Endothelial cell of umbilical vein (primary cell): Measurements from ENCODE around the gene ST13. TPM values are rescaled to one million over a fixed set of nuclear protein-coding genes. Genes with fewer than 3 reads are reported as not detected.

Source experiments
- BruUV-seq: library from RNA; stranded (reverse); fragments of 400-500 nt; replicated peaks from 2 replicates; lab custom pipeline; 2021; lab: Mats Ljungman, UMichigan
- CTCF ChIA-PET: fragments of 300-600, 350-600 bp; sonication (Branson Sonifier 250); formaldehyde crosslinking; loops from one replicate; lab custom pipeline; 2021; ENCODE audit warnings: antibody characterized with exemption, inconsistent platforms; lab: Charles Lee
- POLR2A ChIA-PET: fragments of 300-600, 350-600 bp; sonication (Branson Sonifier 250); formaldehyde crosslinking; loops from one replicate; lab custom pipeline; 2021; ENCODE audit warnings: antibody characterized with exemption, inconsistent platforms; lab: Charles Lee
- DNase-seq: peaks from one replicate; pipeline ENCODE4 v3.0.0-alpha.2; 2011; ENCODE audit warnings: low read depth, low spot score
- FAIRE-seq: peaks from 2 replicates; lab custom pipeline; 2011; peaks lifted over from hg19 to GRCh38; lab: Jason Lieb, UNC
- H2AFZ ChIP-seq: 2 replicates; pipeline ENCODE4 v1.6.0; 2012; ENCODE audit warnings: low read depth, low read length, control low read depth, inconsistent platforms
- H3K27ac ChIP-seq: 2 replicates; pipeline ENCODE4 v1.5.1; 2011; ENCODE audit warnings: low read depth, mild to moderate bottlenecking, control low read depth, low read length, moderate library complexity; ENCODE audit not compliant: insufficient read depth
- H3K27me3 ChIP-seq, 2 experiments: 2 replicates each; pipeline versions ENCODE4 v1.6.0 to v1.6.1; 2011; ENCODE audit warnings: low read length in 2 of 2, mixed read lengths in 1 of 2; ENCODE audit not compliant: control insufficient read depth in 2 of 2, insufficient read depth in 2 of 2
- H3K36me3 ChIP-seq, 2 experiments: 2 replicates in 1 of 2; 3 replicates in 1 of 2; pipeline ENCODE4 v1.5.1; 2011; ENCODE audit warnings: low read length in 2 of 2, mild to moderate bottlenecking in 1 of 2, moderate library complexity in 1 of 2; ENCODE audit not compliant: control insufficient read depth in 2 of 2, insufficient read depth in 2 of 2; ENCODE audit errors: extremely low read depth in 1 of 2
- H3K4me1 ChIP-seq: 3 replicates; pipeline ENCODE4 v1.5.1; 2011; ENCODE audit warnings: mild to moderate bottlenecking, low read length; ENCODE audit not compliant: control insufficient read depth, insufficient read depth; ENCODE audit errors: extremely low read depth
- H3K4me2 ChIP-seq: 2 replicates; pipeline ENCODE4 v1.6.1; 2011; ENCODE audit warnings: low read length, control low read depth, mixed read lengths; ENCODE audit not compliant: insufficient read depth
- H3K4me3 ChIP-seq, 3 experiments: fragments of 200-600 bp in 1 of 3; sonication (generic), shearing (Covaris generic) in 1 of 3; replicated peaks in 1 of 3; 2 replicates each; pipeline ENCODE4 v1.5.1; 2011 to 2016; ENCODE audit warnings: control low read depth in 3 of 3, low read length in 3 of 3, mild to moderate bottlenecking in 2 of 3, inconsistent platforms in 1 of 3, low read depth in 1 of 3, moderate library complexity in 1 of 3; ENCODE audit not compliant: insufficient read depth in 1 of 3
- H3K79me2 ChIP-seq: 2 replicates; pipeline ENCODE4 v1.6.0; 2012; ENCODE audit warnings: low read length, inconsistent platforms; ENCODE audit not compliant: control insufficient read depth, insufficient read depth
- H3K9ac ChIP-seq: replicated peaks from 2 replicates; pipeline ENCODE3; 2011; ENCODE audit warnings: low read length, control low read depth; ENCODE audit not compliant: insufficient read depth; ENCODE audit errors: extremely low read depth
- H3K9me1 ChIP-seq: replicated peaks from 3 replicates; pipeline ENCODE4 v1.6.0; 2011; ENCODE audit warnings: mild to moderate bottlenecking, low read length; ENCODE audit not compliant: control insufficient read depth, insufficient read depth; ENCODE audit errors: extremely low read depth
- H3K9me3 ChIP-seq: replicated peaks from 2 replicates; pipeline ENCODE4 v1.5.1; 2012; ENCODE audit warnings: low read length, inconsistent platforms; ENCODE audit not compliant: control insufficient read depth, insufficient read depth
- H4K20me1 ChIP-seq: replicated peaks from 2 replicates; pipeline ENCODE3; 2011; ENCODE audit warnings: mild to moderate bottlenecking, low read length; ENCODE audit not compliant: control insufficient read depth, insufficient read depth; ENCODE audit errors: extremely low read depth
- EZH2 ChIP-seq: IDR thresholded peaks from 2 replicates; pipeline ENCODE4 v1.6.1; 2012; ENCODE audit warnings: borderline replicate concordance, low read depth, mild to moderate bottlenecking, moderate library complexity, low read length, inconsistent platforms; ENCODE audit not compliant: severe bottlenecking
- FOS ChIP-seq: IDR thresholded peaks from 2 replicates; pipeline ENCODE4 v1.6.1; 2011; ENCODE audit warnings: mild to moderate bottlenecking, low read length, moderate library complexity, borderline replicate concordance; ENCODE audit not compliant: insufficient read depth
- GATA2 ChIP-seq: IDR thresholded peaks from 2 replicates; pipeline ENCODE4 v1.7.0; 2011; ENCODE audit warnings: low read depth, mild to moderate bottlenecking, moderate library complexity, mixed read lengths, low read length; ENCODE audit not compliant: insufficient read length, insufficient read depth
- JUN ChIP-seq: IDR thresholded peaks from 2 replicates; pipeline ENCODE4 v1.6.1; 2011; ENCODE audit warnings: borderline replicate concordance, low read depth; ENCODE audit not compliant: insufficient read length, insufficient read depth
- MYC ChIP-seq: IDR thresholded peaks from one replicate; pipeline ENCODE4 v1.6.1; 2011; ENCODE audit warnings: mild to moderate bottlenecking, low read depth, low read length
- POLR2A ChIP-seq: IDR thresholded peaks from 2 replicates; pipeline ENCODE4 v1.6.1; 2012; ENCODE audit warnings: low read depth, mild to moderate bottlenecking, control low read depth, low read length
- POLR2AphosphoS5 ChIP-seq: IDR thresholded peaks from 2 replicates; pipeline ENCODE4 v1.6.1; 2012; ENCODE audit warnings: low read depth, mild to moderate bottlenecking, control low read depth, low read length, moderate library complexity; ENCODE audit not compliant: insufficient read depth
- dilution Hi-C: fragments of 300-500 bp; cut with MboI; formaldehyde crosslinking; loops from one replicate; pipeline ENCODE4 v1.15.0; 2019; ENCODE audit warnings: low sequenced_read_pairs; ENCODE audit not compliant: extremely low pct_ligation_motif_present
- intact Hi-C: fragments of 100-400 bp; cut with micrococcal nuclease; formaldehyde crosslinking; loops from one replicate; pipeline ENCODE4 v1.10.0; 2022
- polyA plus RNA-seq, 4 experiments: library from polyadenylated mRNA; depleted of rRNA in 3 of 4; stranded (reverse) in 3 of 4; unstranded in 1 of 4; fragments of >200 nt; gene quantifications; 2 replicates each; pipeline versions ENCODE4 v1.2.1 to v1.2.3, GENCODE V29; 2011 to 2012; ENCODE audit warnings: missing spikeins in 1 of 4
- total RNA-seq: library from RNA; stranded (reverse); gene quantifications from 2 replicates; pipeline ENCODE4 v1.2.3, GENCODE V29; 2021
- TF ChIP-seq, protein P1 (sequence below), 2 donors: IDR thresholded peaks; 1 replicate in 1 of 2; 2 replicates in 1 of 2; pipeline ENCODE4 v1.5.1; 2011; ENCODE audit warnings: low read length in 2 of 2, mild to moderate bottlenecking in 2 of 2, moderate library complexity in 2 of 2, control low read depth in 1 of 2, inconsistent platforms in 1 of 2, low read depth in 1 of 2; ENCODE audit not compliant: insufficient read depth in 1 of 2; ENCODE audit errors: extremely low read depth in 1 of 2
- TF ChIP-seq, protein P2 (sequence below): IDR thresholded peaks from 2 replicates; pipeline ENCODE4 v1.6.1; 2011; ENCODE audit not compliant: insufficient read depth, insufficient read length

ST13 gene
- total and polyA plus RNA-seq, 2 donors (not counting 3 experiments of a cell fraction or from before 2014, with no cell fraction given), result 41.2 to 250 TPM

DNA sequence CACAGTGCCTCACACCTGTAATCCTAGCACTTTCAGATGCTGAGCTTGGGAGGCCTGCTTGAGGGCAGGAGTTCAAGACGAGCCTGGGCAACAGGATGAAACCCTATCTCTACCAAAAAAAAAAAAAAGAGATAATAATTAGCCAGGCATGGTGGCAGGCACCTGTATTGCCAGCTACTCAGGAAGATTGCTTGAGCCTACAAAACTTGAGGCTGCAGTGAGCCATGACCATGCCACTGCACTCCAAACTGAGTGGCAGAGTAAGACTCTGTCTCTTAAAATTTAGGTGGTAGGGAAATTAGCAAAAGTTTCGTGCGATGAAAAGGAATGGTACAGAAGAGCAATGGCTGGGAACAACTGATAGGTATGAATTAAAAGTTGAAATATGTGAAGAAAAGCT, 18.0 kb downstream of the ST13 start:
- TF ChIP-seq JUN, result no peak
- TF ChIP-seq POLR2AphosphoS5, result no peak
- H3K4me2 ChIP-seq, result no peak overlapping the region
- H3K4me1 ChIP-seq, result no peaks in the 10 kb centered on the region
- H3K27me3 ChIP-seq, result no peaks in the 10 kb centered on the region
- H3K9ac ChIP-seq, result no peak overlapping the region
- ChIA-PET POLR2A (interaction anchor here (0.7 kb wide), 1 partner anchor 405 kb away, joined by 4 read pairs; no protein-coding TSS in a partner anchor), CTCF (no interaction called here)
- BruUV-seq, result no TSS peak
- no peak overlapping the region for H3K4me3 ChIP-seq
- peaks cover 14 to 43% of the 10 kb centered on the region in 2 experiments for H3K36me3 ChIP-seq
- DNase-seq (no peak), FAIRE-seq (no peak)
- H2AFZ ChIP-seq, result no peak overlapping the region
- no peak overlapping the region for H3K27ac ChIP-seq
- no peaks in the 10 kb centered on the region for H3K9me3 ChIP-seq
- dilution Hi-C loops, result no loop called here
- no peaks in the 10 kb centered on the region for H4K20me1 ChIP-seq
- H3K9me1 ChIP-seq, result no peaks in the 10 kb centered on the region
- peaks cover 37% of the 10 kb centered on the region for H3K79me2 ChIP-seq
- intact Hi-C loops, result no loop called here

DNA sequence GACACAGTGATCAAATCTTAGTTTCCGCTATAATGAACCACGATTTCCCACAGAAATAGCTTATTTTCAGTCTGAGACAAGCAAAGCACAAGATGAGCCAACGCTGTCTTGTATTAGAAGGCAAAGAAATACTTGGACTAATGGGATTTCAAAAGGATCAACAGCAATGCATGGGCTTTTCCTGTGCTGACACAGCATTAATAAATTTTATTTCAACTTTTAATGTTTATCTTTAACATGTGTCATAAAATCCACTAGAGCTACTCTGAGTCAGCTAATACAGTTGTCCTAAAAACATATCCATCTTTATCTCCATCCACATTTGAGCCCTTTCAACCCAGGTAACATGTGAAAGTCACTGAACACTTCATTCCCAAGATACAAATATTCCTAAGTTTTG, 21.8 kb downstream of the ST13 start:
- DNase-seq (no peak), FAIRE-seq (no peak)
- H3K36me3 ChIP-seq, result peaks cover 15 to 33% of the 10 kb centered on the region in 2 experiments
- H4K20me1 ChIP-seq, result no peaks in the 10 kb centered on the region
- H3K79me2 ChIP-seq, result peaks cover 14% of the 10 kb centered on the region
- ChIA-PET CTCF (interaction anchor here (0.6 to 2.9 kb wide), 5 partner anchors 13 to 152 kb away, joined by 3 to 9 read pairs (median 3); partner anchors contain the start of gene SLC25A17), POLR2A (no interaction called here)
- no peak overlapping the region for H3K4me3 ChIP-seq
- H3K27me3 ChIP-seq, result no peaks in the 10 kb centered on the region
- no peak overlapping the region for H3K9ac ChIP-seq
- H3K4me2 ChIP-seq, result no peak overlapping the region
- H3K4me1 ChIP-seq, result no peaks in the 10 kb centered on the region
- dilution Hi-C loops (no loop called here), intact Hi-C loops (no loop called here)
- no peaks in the 10 kb centered on the region for H3K9me3 ChIP-seq
- BruUV-seq, result no TSS peak
- no peak for TF ChIP-seq JUN
- TF ChIP-seq EZH2, result no peak
- TF ChIP-seq MYC, result no peak
- TF ChIP-seq FOS, result no peak
- TF ChIP-seq, protein P1, sequence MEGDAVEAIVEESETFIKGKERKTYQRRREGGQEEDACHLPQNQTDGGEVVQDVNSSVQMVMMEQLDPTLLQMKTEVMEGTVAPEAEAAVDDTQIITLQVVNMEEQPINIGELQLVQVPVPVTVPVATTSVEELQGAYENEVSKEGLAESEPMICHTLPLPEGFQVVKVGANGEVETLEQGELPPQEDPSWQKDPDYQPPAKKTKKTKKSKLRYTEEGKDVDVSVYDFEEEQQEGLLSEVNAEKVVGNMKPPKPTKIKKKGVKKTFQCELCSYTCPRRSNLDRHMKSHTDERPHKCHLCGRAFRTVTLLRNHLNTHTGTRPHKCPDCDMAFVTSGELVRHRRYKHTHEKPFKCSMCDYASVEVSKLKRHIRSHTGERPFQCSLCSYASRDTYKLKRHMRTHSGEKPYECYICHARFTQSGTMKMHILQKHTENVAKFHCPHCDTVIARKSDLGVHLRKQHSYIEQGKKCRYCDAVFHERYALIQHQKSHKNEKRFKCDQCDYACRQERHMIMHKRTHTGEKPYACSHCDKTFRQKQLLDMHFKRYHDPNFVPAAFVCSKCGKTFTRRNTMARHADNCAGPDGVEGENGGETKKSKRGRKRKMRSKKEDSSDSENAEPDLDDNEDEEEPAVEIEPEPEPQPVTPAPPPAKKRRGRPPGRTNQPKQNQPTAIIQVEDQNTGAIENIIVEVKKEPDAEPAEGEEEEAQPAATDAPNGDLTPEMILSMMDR (IDR thresholded peaks at IDR 0.05; ENCODE audit: extremely low read depth in 1 of 2, insufficient read depth in 1 of 2, low read depth in 1 of 2, low read length in 2 of 2), result no peak
- no peak for TF ChIP-seq GATA2
- no peak for TF ChIP-seq POLR2A
- TF ChIP-seq POLR2AphosphoS5, result no peak
- TF ChIP-seq, protein P2, sequence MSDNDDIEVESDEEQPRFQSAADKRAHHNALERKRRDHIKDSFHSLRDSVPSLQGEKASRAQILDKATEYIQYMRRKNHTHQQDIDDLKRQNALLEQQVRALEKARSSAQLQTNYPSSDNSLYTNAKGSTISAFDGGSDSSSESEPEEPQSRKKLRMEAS, result no peak
- H3K9me1 ChIP-seq, result no peaks in the 10 kb centered on the region
- no peak overlapping the region for H3K27ac ChIP-seq
- no peak overlapping the region for H2AFZ ChIP-seq
